ENCODE data around the gene CHAF1A.

CHAF1A gene

GRCh38 chr19:4358709-4359626, 43.5 kb upstream of the CHAF1A start:
- FAIRE-seq (no peak), DNase-seq (ENCODE audit: insufficient read length, low spot score) (no peak)
- TF ChIP-seq CTCF (IDR thresholded peaks at IDR 0.05; ENCODE audit: insufficient read depth, missing control alignments): no peak

GRCh38 chr19:4359627-4360000, 42.8 kb upstream of the CHAF1A start:
- TF ChIP-seq CTCF (IDR thresholded peaks at IDR 0.05; ENCODE audit: insufficient read depth, missing control alignments): no peak
- DNase-seq (ENCODE audit: insufficient read length, low spot score) (no peak), FAIRE-seq (no peak)

GRCh38 chr19:4360081-4360569, 42.3 kb upstream of the CHAF1A start:
- no peak for TF ChIP-seq CTCF (IDR thresholded peaks at IDR 0.05; ENCODE audit: insufficient read depth, missing control alignments)
- no peak for FAIRE-seq
- DNase-seq (ENCODE audit: insufficient read length, low spot score): no peak

- no peak for DNase-seq (ENCODE audit: insufficient read length, low spot score)
- no peak for FAIRE-seq
- no peak for TF ChIP-seq CTCF (IDR thresholded peaks at IDR 0.05; ENCODE audit: insufficient read depth, missing control alignments)
Observed at GRCh38 chr19:4360641-4361151, 41.7 kb upstream of the CHAF1A start.

- DNase-seq (ENCODE audit: insufficient read length, low spot score) (no peak), FAIRE-seq (no peak)
- no peak for TF ChIP-seq CTCF (IDR thresholded peaks at IDR 0.05; ENCODE audit: insufficient read depth, missing control alignments)
Observed at GRCh38 chr19:4361152-4362046, 41.0 kb upstream of the CHAF1A start.

GRCh38 chr19:4362101-4362828, 40.2 kb upstream of the CHAF1A start:
- no peak for FAIRE-seq
- no peak for DNase-seq (ENCODE audit: insufficient read length, low spot score)
- no peak for TF ChIP-seq CTCF (IDR thresholded peaks at IDR 0.05; ENCODE audit: insufficient read depth, missing control alignments)
